Mesenchymal stem cell (in vitro differentiated cells and primary cell): ENCODE results near the gene ZNF37A.
"Not testable (repeated sequence)": the region's sequence is repeated elsewhere in the genome, so short reads cannot be mapped to it uniquely, and the experiment has no call there.

ENCODE experiments used
- DNase-seq: peaks from one replicate; pipeline ENCODE4 v3.0.0-alpha.2; 2013
- H2AFZ ChIP-seq: one replicate; pipeline ENCODE4 v1.6.1; 2013; ENCODE audit warnings: low read depth, mild to moderate bottlenecking, control low read depth, inconsistent platforms, low read length, moderate library complexity
- H2AK5ac ChIP-seq: 2 replicates; pipeline ENCODE4 v1.6.1; 2013; ENCODE audit warnings: low read length, moderate library complexity, mild to moderate bottlenecking, inconsistent platforms; ENCODE audit not compliant: severe bottlenecking
- H2BK120ac ChIP-seq: one replicate; pipeline ENCODE4 v1.6.1; 2013; ENCODE audit warnings: low read depth, mild to moderate bottlenecking, inconsistent platforms, low read length, moderate library complexity
- H2BK12ac ChIP-seq, 2 experiments: one replicate each; pipeline ENCODE4 v1.6.1; 2013; ENCODE audit warnings: inconsistent platforms in 2 of 2, low read length in 2 of 2, mild to moderate bottlenecking in 2 of 2, moderate library complexity in 2 of 2, control low read depth in 1 of 2
- H2BK15ac ChIP-seq: one replicate; pipeline ENCODE4 v1.6.1; 2013; ENCODE audit warnings: mild to moderate bottlenecking, low read depth, inconsistent platforms; ENCODE audit not compliant: poor library complexity, severe bottlenecking
- H2BK5ac ChIP-seq: 2 replicates; pipeline ENCODE4 v1.6.1; 2013; ENCODE audit warnings: low read depth, mild to moderate bottlenecking, low read length, control low read depth, inconsistent platforms; ENCODE audit not compliant: poor library complexity, severe bottlenecking
- H3K14ac ChIP-seq, 2 experiments: one replicate each; pipeline ENCODE4 v1.6.1; 2013; ENCODE audit warnings: inconsistent platforms in 2 of 2, low read length in 2 of 2, control low read depth in 1 of 2, mild to moderate bottlenecking in 1 of 2, moderate library complexity in 1 of 2
- H3K18ac ChIP-seq, 2 experiments: one replicate each; pipeline ENCODE4 v1.6.1; 2013; ENCODE audit warnings: inconsistent platforms in 2 of 2, low read length in 2 of 2, control low read depth in 1 of 2, low read depth in 1 of 2, mild to moderate bottlenecking in 1 of 2
- H3K23ac ChIP-seq, 2 experiments: one replicate each; pipeline ENCODE4 v1.6.1; 2013; ENCODE audit warnings: inconsistent platforms in 2 of 2, low read length in 2 of 2, mild to moderate bottlenecking in 2 of 2, moderate library complexity in 2 of 2, control low read depth in 1 of 2
- H3K27ac ChIP-seq: 2 replicates; pipeline ENCODE4 v1.5.1; 2013; ENCODE audit warnings: mild to moderate bottlenecking, moderate library complexity, low read length, control low read depth, inconsistent platforms; ENCODE audit not compliant: poor library complexity, severe bottlenecking
- H3K27me3 ChIP-seq, 2 experiments: 2 replicates each; pipeline versions ENCODE4 v1.6.1 to v1.7.0; 2013; ENCODE audit warnings: low read length in 2 of 2, mild to moderate bottlenecking in 2 of 2, moderate library complexity in 2 of 2, control low read depth in 1 of 2, inconsistent platforms in 1 of 2; ENCODE audit not compliant: control insufficient read depth in 1 of 2, insufficient read depth in 1 of 2
- H3K36me3 ChIP-seq, 2 experiments: 2 replicates each; pipeline versions ENCODE4 v1.6.1 to v1.7.0; 2013; ENCODE audit warnings: low read length in 2 of 2, control low read depth in 1 of 2, inconsistent platforms in 1 of 2, low read depth in 1 of 2, mild to moderate bottlenecking in 1 of 2; ENCODE audit not compliant: insufficient read depth in 2 of 2, control insufficient read depth in 1 of 2
- H3K4ac ChIP-seq, 2 experiments: one replicate each; pipeline ENCODE4 v1.6.1; 2013; ENCODE audit warnings: inconsistent platforms in 2 of 2, low read length in 2 of 2, mild to moderate bottlenecking in 2 of 2, moderate library complexity in 2 of 2, control low read depth in 1 of 2, low read depth in 1 of 2
- H3K4me1 ChIP-seq: 2 replicates; pipeline ENCODE4 v1.6.1; 2013; ENCODE audit warnings: low read depth, low read length, control low read depth; ENCODE audit not compliant: control insufficient read depth, insufficient read depth
- H3K4me2 ChIP-seq: 2 replicates; pipeline ENCODE4 v1.6.1; 2013; ENCODE audit warnings: low read length, mild to moderate bottlenecking, inconsistent platforms; ENCODE audit not compliant: poor library complexity, severe bottlenecking
- H3K4me3 ChIP-seq, 2 experiments: 2 replicates each; pipeline versions ENCODE4 v1.5.1 to v1.7.0; 2013; ENCODE audit warnings: low read length in 2 of 2, mild to moderate bottlenecking in 2 of 2, control low read depth in 1 of 2, low read depth in 1 of 2; ENCODE audit not compliant: insufficient read depth in 1 of 2
- H3K79me1 ChIP-seq: replicated peaks from 2 replicates; pipeline ENCODE4 v1.6.1; 2013; ENCODE audit warnings: mild to moderate bottlenecking, control low read depth, low read length, inconsistent platforms; ENCODE audit not compliant: poor library complexity, severe bottlenecking
- H3K9ac ChIP-seq: 2 replicates; pipeline ENCODE4 v1.7.0; 2013; ENCODE audit warnings: mild to moderate bottlenecking, low read length, moderate library complexity
- H3K9me3 ChIP-seq: 2 replicates; pipeline ENCODE4 v1.7.0; 2013; ENCODE audit warnings: mild to moderate bottlenecking, low read length; ENCODE audit not compliant: control insufficient read depth
- H4K8ac ChIP-seq: one replicate; pipeline ENCODE4 v1.6.1; 2013; ENCODE audit warnings: inconsistent platforms, mild to moderate bottlenecking, low read length, moderate library complexity
- H4K91ac ChIP-seq: one replicate; pipeline ENCODE4 v1.6.1; 2013; ENCODE audit warnings: mild to moderate bottlenecking, low read length, inconsistent platforms
- WGBS: methylation state at CpG from one replicate; pipeline ENCODE4 v1.1.7; 2013; ENCODE audit warnings: mixed read lengths; 5-methylcytosine and 5-hydroxymethylcytosine counted together

ZNF37A gene

GRCh38 chr10:38146579-38147333, 52.6 kb downstream of the ZNF37A start:
- 75% methylated on average over 11 of the region's 11 CpGs for WGBS
- H3K9ac ChIP-seq, result no peak overlapping the region

GRCh38 chr10:38147686-38148085, 53.5 kb downstream of the ZNF37A start:
- Histone ChIP-seq H3K4me2 (no peak overlapping the region), H2BK15ac (no peak overlapping the region), H3K14ac (no peak overlapping the region), H2AK5ac (no peak overlapping the region), H4K8ac (no peak overlapping the region), H3K27ac (no peak overlapping the region), H2BK120ac (no peak overlapping the region), H3K4me3 (no peak overlapping the region), H3K36me3 (no peaks in the 10 kb centered on the region), H2AFZ (no peak overlapping the region), H3K4ac (no peak overlapping the region), H3K27me3 (no peaks in the 10 kb centered on the region), H4K91ac (no peak overlapping the region), H3K4me1 (no peaks in the 10 kb centered on the region), H3K79me1 (no peaks in the 10 kb centered on the region), H3K18ac (no peak overlapping the region), H3K9ac (no peak overlapping the region), H3K23ac (no peak overlapping the region), H3K9me3 (peaks cover 37% of the 10 kb centered on the region), H2BK12ac (no peak overlapping the region), H2BK5ac (no peak overlapping the region)
- no peak for DNase-seq
- 83% methylated on average over 1 of the region's 1 CpG for WGBS

More at GRCh38 chr10:38146579-38147333, 52.6 kb downstream of the ZNF37A start:
- H3K14ac ChIP-seq, result no peak overlapping the region
- no peaks in the 10 kb centered on the region for H3K36me3 ChIP-seq
- H3K27me3 ChIP-seq, result no peaks in the 10 kb centered on the region
- no peaks in the 10 kb centered on the region for H3K4me1 ChIP-seq
- H2BK15ac ChIP-seq, result no peak overlapping the region
- H2AK5ac ChIP-seq, result no peak overlapping the region
- no peak overlapping the region for H4K8ac ChIP-seq
- no peak overlapping the region for H3K18ac ChIP-seq
- H3K4ac ChIP-seq, result no peak overlapping the region
- H3K4me2 ChIP-seq, result no peak overlapping the region
- no peak for DNase-seq
- peaks cover 36% of the 10 kb centered on the region for H3K9me3 ChIP-seq
- H2BK120ac ChIP-seq, result no peak overlapping the region
- H2AFZ ChIP-seq, result no peak overlapping the region
- no peak overlapping the region for H4K91ac ChIP-seq
- H3K79me1 ChIP-seq, result no peaks in the 10 kb centered on the region
- no peak overlapping the region for H3K27ac ChIP-seq
- H3K23ac ChIP-seq, result no peak overlapping the region
- no peak overlapping the region for H3K4me3 ChIP-seq
- H2BK5ac ChIP-seq, result no peak overlapping the region
- H2BK12ac ChIP-seq, result no peak overlapping the region

- H3K27me3 ChIP-seq, H2BK5ac ChIP-seq, H3K36me3 ChIP-seq, H2BK120ac ChIP-seq, H2BK12ac ChIP-seq, H3K14ac ChIP-seq, H3K18ac ChIP-seq, H4K8ac ChIP-seq, H3K4me2 ChIP-seq, H3K23ac ChIP-seq, H3K4ac ChIP-seq, H3K79me1 ChIP-seq, H3K9ac ChIP-seq, H3K4me3 ChIP-seq, H2AFZ ChIP-seq, H4K91ac ChIP-seq, H3K4me1 ChIP-seq, DNase-seq, H3K27ac ChIP-seq, H2AK5ac ChIP-seq, H2BK15ac ChIP-seq: not testable (repeated sequence)
- 82% methylated on average over 4 of the region's 5 CpGs for WGBS
- peaks cover 30% of the 10 kb centered on the region for H3K9me3 ChIP-seq
Measured at GRCh38 chr10:38150891-38151463, 56.8 kb downstream of the ZNF37A start.

- WGBS, result 83% methylated on average over 37 of the region's 37 CpGs
- Histone ChIP-seq H3K4ac (no peak overlapping the region), H3K9ac (no peak overlapping the region), H2AK5ac (no peak overlapping the region), H3K79me1 (no peaks in the 10 kb centered on the region), H2BK5ac (no peak overlapping the region), H2BK120ac (no peak overlapping the region), H3K4me3 (no peak overlapping the region), H3K18ac (no peak overlapping the region), H4K8ac (no peak overlapping the region), H3K9me3 (peaks cover 43% of the 10 kb centered on the region), H3K36me3 (no peaks in the 10 kb centered on the region), H2BK12ac (no peak overlapping the region), H3K4me2 (no peak overlapping the region), H3K14ac (no peak overlapping the region), H3K27me3 (no peaks in the 10 kb centered on the region), H3K27ac (no peak overlapping the region), H3K23ac (no peak overlapping the region), H2BK15ac (no peak overlapping the region), H3K4me1 (no peaks in the 10 kb centered on the region), H2AFZ (no peak overlapping the region), H4K91ac (no peak overlapping the region)
- DNase-seq, result no peak
Measured at GRCh38 chr10:38156416-38157269, 62.5 kb downstream of the ZNF37A start.
